HepG2 (cell line): ENCODE results near the gene NKD1. TPM values are rescaled to one million over a fixed set of nuclear protein-coding genes. Genes with fewer than 3 reads are reported as not detected.

Experiments
- AGO2 ChIP-seq: fragments of 200-400 bp; formaldehyde crosslinking; optimal IDR thresholded peaks from 2 replicates; pipeline ENCODE3; 2017; ENCODE audit warnings: mild to moderate bottlenecking, low read depth, low read length, moderate library complexity
- ATF2 ChIP-seq: sonication (generic); formaldehyde crosslinking; IDR thresholded peaks from 2 replicates; pipeline ENCODE4 v1.4.0; 2020; ENCODE audit warnings: missing genetic modification reagents
- KIAA2018 ChIP-seq: sonication (generic); formaldehyde crosslinking; IDR thresholded peaks from 2 replicates; pipeline ENCODE4 v1.5.0; 2020; ENCODE audit warnings: mild to moderate bottlenecking, missing genetic modification reagents, borderline replicate concordance
- KLF15 ChIP-seq: sonication (generic); formaldehyde crosslinking; IDR thresholded peaks from 2 replicates; pipeline ENCODE4 v1.8.1; 2023; ENCODE audit warnings: borderline replicate concordance, mild to moderate bottlenecking, inconsistent platforms, missing genetic modification reagents, mixed read lengths
- PATZ1 ChIP-seq: sonication (generic); formaldehyde crosslinking; IDR thresholded peaks from 2 replicates; pipeline ENCODE4 v1.4.0; 2020; ENCODE audit warnings: missing genetic modification reagents
- SAFB2 ChIP-seq: sonication (generic); formaldehyde crosslinking; IDR thresholded peaks from 2 replicates; pipeline ENCODE4 v1.5.1; 2020; ENCODE audit warnings: missing genetic modification reagents, low read depth, mild to moderate bottlenecking, borderline replicate concordance
- SMAD9 ChIP-seq: sonication (generic); formaldehyde crosslinking; IDR thresholded peaks from 2 replicates; pipeline ENCODE4 v1.5.1; 2020; ENCODE audit warnings: mild to moderate bottlenecking, missing genetic modification reagents
- ZBTB34 ChIP-seq: sonication (generic); formaldehyde crosslinking; IDR thresholded peaks from 2 replicates; pipeline ENCODE4 v1.8.0; 2022; ENCODE audit warnings: mild to moderate bottlenecking, missing genetic modification reagents
- ZNF138 ChIP-seq: sonication (generic); formaldehyde crosslinking; IDR thresholded peaks from 2 replicates; pipeline ENCODE4 v1.5.0; 2020; ENCODE audit warnings: mild to moderate bottlenecking, low read depth, missing genetic modification reagents
- ZNF333 ChIP-seq: sonication (generic); formaldehyde crosslinking; IDR thresholded peaks from 2 replicates; pipeline ENCODE4 v1.4.0; 2020; ENCODE audit warnings: mild to moderate bottlenecking, missing genetic modification reagents, borderline replicate concordance
- ZNF557 ChIP-seq: sonication (generic); formaldehyde crosslinking; IDR thresholded peaks from 2 replicates; pipeline ENCODE4 v1.4.0; 2020; ENCODE audit warnings: missing genetic modification reagents
- ZSCAN22 ChIP-seq: sonication (generic); formaldehyde crosslinking; IDR thresholded peaks from 2 replicates; pipeline ENCODE4 v1.4.0; 2020; ENCODE audit warnings: mild to moderate bottlenecking, missing genetic modification reagents
- polyA plus RNA-seq, 8 experiments: library from polyadenylated mRNA; depleted of rRNA in 3 of 8; stranded (reverse) in 7 of 8; unstranded in 1 of 8; fragments of >200 nt; fragmentation: Illumina TruSeq in 4 of 8; extraction: Trizol in 4 of 8; gene quantifications; 2 replicates each; pipeline versions ENCODE4 v1.2.1 to v1.2.3, GENCODE V29; 2011 to 2016; ENCODE audit warnings: low read depth in 4 of 8, missing spikeins in 1 of 8, mixed read lengths in 1 of 8; ENCODE audit not compliant: insufficient read depth in 1 of 8
- total RNA-seq, 5 experiments: library from RNA; depleted of rRNA; stranded (reverse); fragments of >200 nt; fragmentation: Illumina TruSeq; extraction: Trizol; gene quantifications; 2 replicates each; pipeline ENCODE4 v1.2.3, GENCODE V29; 2016; ENCODE audit warnings: low read depth in 1 of 5

The NKD1 gene
- total and polyA plus RNA-seq, 2 of the 13 experiments (the other 11 are each of a cell fraction or from before 2014, with no cell fraction given) = 70.4 to 121 TPM

GRCh38 chr16:50530277-50531236 is 17.6 kb upstream of the NKD1 start (continued):
- TF ChIP-seq KIAA2018 (CRISPR knock-in tag) = no peak
- 0 out of 2 replicates have a peak, but pooled peaks have one; percentile 59 for TF ChIP-seq ZSCAN22 (CRISPR knock-in tag)
- TF ChIP-seq ZNF557 (CRISPR knock-in tag) = peak; percentile 87; the same call in 1 of the 2 replicates
- TF ChIP-seq SMAD9 (CRISPR knock-in tag) = 0 out of 2 replicates have a peak, but pooled peaks have one; percentile 66
- peak; percentile 80; the same call in 1 of the 2 replicates for TF ChIP-seq ATF2
- peak; percentile 70; the same call in 1 of the 2 replicates for TF ChIP-seq SAFB2
- no peak; the same call in 1 of the 2 replicates for TF ChIP-seq ZNF333 (CRISPR knock-in tag)
- no peak for TF ChIP-seq KLF15 (CRISPR knock-in tag)
- TF ChIP-seq AGO2 = no peak
- TF ChIP-seq ZBTB34 (CRISPR knock-in tag) = peak; percentile 96; the same call in 1 of the 2 replicates
- TF ChIP-seq PATZ1 (CRISPR knock-in tag) = peak; percentile 78
- TF ChIP-seq ZNF138 (CRISPR knock-in tag) = no peak
